A549 (cell line): ENCODE measurements around the gene BRSK2.

Source experiments
- CHD4 ChIP-seq: fragments of 200-600 bp; sonication (generic); IDR thresholded peaks from 2 replicates; pipeline ENCODE4 v1.6.1; 2016; ENCODE audit warnings: antibody characterized with exemption, mild to moderate bottlenecking, borderline replicate concordance
- HDAC2 ChIP-seq: fragments of 200-600 bp; sonication (generic); IDR thresholded peaks from 2 replicates; pipeline ENCODE4 v1.6.1; 2016
- JUN ChIP-seq, 2 experiments: fragments of >200 bp; sonication (Bioruptor Twin); formaldehyde crosslinking; IDR thresholded peaks; 2 replicates in 1 of 2; 3 replicates in 1 of 2; pipeline ENCODE4 v1.6.1; 2016 to 2017
- JUNB ChIP-seq: fragments of >200 bp; sonication (Bioruptor Twin); formaldehyde crosslinking; IDR thresholded peaks from 2 replicates; pipeline ENCODE4 v1.6.1; 2016
- POLR2A ChIP-seq: IDR thresholded peaks from 2 replicates; pipeline ENCODE4 v1.6.1; 2012; ENCODE audit warnings: mild to moderate bottlenecking, low read length
- POLR2AphosphoS2 ChIP-seq: conservative IDR thresholded peaks from 2 replicates; pipeline ENCODE4 v1.6.1; 2012; ENCODE audit warnings: low read length, improper control_type of control experiment, inconsistent platforms
- TP53 ChIP-seq: fragments of 250-450 bp; sonication (Bioruptor Pico); IDR thresholded peaks from 2 replicates; pipeline ENCODE4 v1.5.0; 2021; ENCODE audit warnings: mild to moderate bottlenecking, moderate library complexity
- TF ChIP-seq, protein P1 (sequence below): fragments of >200 bp; sonication (Bioruptor Twin); formaldehyde crosslinking; IDR thresholded peaks from 3 replicates; pipeline ENCODE4 v1.5.1; 2016
- TF ChIP-seq, protein P2 (sequence below): fragments of 200-600 bp; sonication (generic); IDR thresholded peaks from 2 replicates; pipeline ENCODE4 v1.6.1; 2016; ENCODE audit warnings: antibody characterized with exemption, mild to moderate bottlenecking, moderate library complexity
- TF ChIP-seq, protein P3 (sequence below): IDR thresholded peaks from 2 replicates; pipeline ENCODE4 v1.6.1; 2012

DNA sequence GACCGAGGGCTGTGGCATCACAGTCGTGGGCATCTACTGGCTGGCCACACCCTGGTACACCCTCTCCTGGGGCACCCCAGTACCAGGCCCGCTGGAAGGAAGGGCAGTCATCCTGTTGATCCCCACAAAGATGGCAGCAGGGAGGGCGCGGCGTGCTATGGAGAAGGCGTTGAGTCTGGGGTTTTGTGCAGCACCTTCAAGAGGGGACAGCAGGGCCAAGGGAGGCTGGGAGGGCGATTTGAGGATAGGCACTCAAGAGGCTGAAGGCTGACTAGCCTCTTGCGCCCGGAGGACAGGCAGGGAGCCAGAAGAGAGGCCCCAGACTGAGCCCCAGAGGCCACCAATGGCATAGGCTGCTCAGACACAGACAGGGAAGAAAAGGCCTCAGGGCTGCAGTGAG lies 2.2 kb upstream of the BRSK2 start:
- TF ChIP-seq, protein P1, sequence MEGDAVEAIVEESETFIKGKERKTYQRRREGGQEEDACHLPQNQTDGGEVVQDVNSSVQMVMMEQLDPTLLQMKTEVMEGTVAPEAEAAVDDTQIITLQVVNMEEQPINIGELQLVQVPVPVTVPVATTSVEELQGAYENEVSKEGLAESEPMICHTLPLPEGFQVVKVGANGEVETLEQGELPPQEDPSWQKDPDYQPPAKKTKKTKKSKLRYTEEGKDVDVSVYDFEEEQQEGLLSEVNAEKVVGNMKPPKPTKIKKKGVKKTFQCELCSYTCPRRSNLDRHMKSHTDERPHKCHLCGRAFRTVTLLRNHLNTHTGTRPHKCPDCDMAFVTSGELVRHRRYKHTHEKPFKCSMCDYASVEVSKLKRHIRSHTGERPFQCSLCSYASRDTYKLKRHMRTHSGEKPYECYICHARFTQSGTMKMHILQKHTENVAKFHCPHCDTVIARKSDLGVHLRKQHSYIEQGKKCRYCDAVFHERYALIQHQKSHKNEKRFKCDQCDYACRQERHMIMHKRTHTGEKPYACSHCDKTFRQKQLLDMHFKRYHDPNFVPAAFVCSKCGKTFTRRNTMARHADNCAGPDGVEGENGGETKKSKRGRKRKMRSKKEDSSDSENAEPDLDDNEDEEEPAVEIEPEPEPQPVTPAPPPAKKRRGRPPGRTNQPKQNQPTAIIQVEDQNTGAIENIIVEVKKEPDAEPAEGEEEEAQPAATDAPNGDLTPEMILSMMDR, result no peak
- TF ChIP-seq, protein P2, sequence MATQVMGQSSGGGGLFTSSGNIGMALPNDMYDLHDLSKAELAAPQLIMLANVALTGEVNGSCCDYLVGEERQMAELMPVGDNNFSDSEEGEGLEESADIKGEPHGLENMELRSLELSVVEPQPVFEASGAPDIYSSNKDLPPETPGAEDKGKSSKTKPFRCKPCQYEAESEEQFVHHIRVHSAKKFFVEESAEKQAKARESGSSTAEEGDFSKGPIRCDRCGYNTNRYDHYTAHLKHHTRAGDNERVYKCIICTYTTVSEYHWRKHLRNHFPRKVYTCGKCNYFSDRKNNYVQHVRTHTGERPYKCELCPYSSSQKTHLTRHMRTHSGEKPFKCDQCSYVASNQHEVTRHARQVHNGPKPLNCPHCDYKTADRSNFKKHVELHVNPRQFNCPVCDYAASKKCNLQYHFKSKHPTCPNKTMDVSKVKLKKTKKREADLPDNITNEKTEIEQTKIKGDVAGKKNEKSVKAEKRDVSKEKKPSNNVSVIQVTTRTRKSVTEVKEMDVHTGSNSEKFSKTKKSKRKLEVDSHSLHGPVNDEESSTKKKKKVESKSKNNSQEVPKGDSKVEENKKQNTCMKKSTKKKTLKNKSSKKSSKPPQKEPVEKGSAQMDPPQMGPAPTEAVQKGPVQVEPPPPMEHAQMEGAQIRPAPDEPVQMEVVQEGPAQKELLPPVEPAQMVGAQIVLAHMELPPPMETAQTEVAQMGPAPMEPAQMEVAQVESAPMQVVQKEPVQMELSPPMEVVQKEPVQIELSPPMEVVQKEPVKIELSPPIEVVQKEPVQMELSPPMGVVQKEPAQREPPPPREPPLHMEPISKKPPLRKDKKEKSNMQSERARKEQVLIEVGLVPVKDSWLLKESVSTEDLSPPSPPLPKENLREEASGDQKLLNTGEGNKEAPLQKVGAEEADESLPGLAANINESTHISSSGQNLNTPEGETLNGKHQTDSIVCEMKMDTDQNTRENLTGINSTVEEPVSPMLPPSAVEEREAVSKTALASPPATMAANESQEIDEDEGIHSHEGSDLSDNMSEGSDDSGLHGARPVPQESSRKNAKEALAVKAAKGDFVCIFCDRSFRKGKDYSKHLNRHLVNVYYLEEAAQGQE, result no peak
- no peak for TF ChIP-seq CHD4
- no peak for TF ChIP-seq JUNB
- no peak for TF ChIP-seq POLR2A
- no peak for TF ChIP-seq POLR2AphosphoS2
- TF ChIP-seq, protein P3, sequence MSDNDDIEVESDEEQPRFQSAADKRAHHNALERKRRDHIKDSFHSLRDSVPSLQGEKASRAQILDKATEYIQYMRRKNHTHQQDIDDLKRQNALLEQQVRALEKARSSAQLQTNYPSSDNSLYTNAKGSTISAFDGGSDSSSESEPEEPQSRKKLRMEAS, result no peak
- no peak for TF ChIP-seq JUN (IDR thresholded peaks at IDR 0.05)
- no peak for TF ChIP-seq HDAC2
- TF ChIP-seq TP53 (CRISPR knock-in tag), result no peak
